Activated CD4-positive, alpha-beta T cell treated with anti-CD3 and anti-CD28 coated beads, Interleukin-2, amount 50 U/mL, for 16 hours (primary cell): Measurements from ENCODE around the gene CYP20A1.
A peak's percentile ranks its signal among the peaks of the same experiment; 100 is the strongest.
"Not testable (repeated sequence)": the region's sequence is repeated elsewhere in the genome, so short reads cannot be mapped to it uniquely, and the experiment has no call there.

ENCODE experiments used
- DNase-seq: peaks from one replicate; pipeline ENCODE4 v3.0.0-alpha.2; 2020

The CYP20A1 gene, protein sequence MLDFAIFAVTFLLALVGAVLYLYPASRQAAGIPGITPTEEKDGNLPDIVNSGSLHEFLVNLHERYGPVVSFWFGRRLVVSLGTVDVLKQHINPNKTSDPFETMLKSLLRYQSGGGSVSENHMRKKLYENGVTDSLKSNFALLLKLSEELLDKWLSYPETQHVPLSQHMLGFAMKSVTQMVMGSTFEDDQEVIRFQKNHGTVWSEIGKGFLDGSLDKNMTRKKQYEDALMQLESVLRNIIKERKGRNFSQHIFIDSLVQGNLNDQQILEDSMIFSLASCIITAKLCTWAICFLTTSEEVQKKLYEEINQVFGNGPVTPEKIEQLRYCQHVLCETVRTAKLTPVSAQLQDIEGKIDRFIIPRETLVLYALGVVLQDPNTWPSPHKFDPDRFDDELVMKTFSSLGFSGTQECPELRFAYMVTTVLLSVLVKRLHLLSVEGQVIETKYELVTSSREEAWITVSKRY

DNA sequence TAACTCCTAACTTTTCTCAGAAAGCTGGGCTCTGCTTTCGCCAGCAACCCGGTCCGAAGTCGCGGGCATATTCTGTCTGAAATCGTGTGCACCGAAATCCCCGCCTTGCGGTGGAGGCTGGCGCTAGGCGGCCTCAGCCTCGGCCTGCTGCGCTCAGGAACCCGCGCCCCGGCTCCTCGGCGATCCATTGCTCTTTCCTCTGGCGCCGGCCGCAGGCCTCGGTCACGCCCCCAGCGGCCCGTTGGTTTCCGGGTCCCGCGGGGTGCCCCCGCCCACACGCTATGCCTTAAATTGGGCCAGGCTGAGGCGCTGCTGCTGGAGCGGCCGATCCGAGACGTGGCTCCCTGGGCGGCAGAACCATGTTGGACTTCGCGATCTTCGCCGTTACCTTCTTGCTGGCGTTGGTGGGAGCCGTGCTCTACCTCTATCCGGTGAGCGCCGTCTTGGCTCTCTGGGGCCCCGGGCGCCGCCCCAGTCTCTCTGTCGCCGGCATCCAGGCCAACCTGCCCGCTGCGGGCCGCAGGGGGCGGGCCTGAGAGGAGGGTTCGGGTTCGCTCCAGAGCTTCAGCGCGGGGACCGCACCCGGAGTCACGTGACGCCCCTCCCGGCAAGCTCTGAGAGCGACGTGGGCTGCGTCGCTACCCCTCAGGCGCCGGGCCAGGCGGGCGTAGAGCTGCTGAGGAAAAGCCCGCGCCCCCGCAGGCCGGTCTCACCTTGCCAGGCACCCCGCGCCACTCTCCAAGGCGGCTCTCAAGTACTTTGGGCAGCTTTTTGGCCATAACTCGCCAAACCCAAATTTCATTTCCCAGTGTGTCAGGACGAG is at the start of gene CYP20A1:
TSS of gene CYP20A1 (plus strand) at position 315 of the 823 bp plus-strand sequence. CDS start at position 360, 45 bp downstream.
- peak; percentile 96 for DNase-seq

DNA sequence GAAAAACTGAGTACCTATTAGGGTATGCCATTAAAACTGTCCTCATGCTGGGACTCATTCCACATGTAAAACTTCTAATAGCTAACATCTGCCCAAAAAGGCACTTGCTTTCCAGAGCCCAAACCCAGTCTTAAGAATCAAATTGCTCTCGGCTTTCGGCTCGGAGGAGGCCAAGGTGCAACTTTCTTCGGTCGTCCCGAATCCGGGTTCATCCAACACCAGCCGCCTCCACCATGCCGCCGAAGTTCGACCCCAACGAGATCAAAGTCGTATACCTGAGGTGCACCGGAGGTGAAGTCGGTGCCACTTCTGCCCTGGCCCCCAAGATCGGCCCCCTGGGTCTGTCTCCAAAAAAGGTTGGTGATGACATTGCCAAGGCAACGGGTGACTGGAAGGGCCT is 48.3 kb upstream of the CYP20A1 start:
- not testable (repeated sequence) for DNase-seq

DNA sequence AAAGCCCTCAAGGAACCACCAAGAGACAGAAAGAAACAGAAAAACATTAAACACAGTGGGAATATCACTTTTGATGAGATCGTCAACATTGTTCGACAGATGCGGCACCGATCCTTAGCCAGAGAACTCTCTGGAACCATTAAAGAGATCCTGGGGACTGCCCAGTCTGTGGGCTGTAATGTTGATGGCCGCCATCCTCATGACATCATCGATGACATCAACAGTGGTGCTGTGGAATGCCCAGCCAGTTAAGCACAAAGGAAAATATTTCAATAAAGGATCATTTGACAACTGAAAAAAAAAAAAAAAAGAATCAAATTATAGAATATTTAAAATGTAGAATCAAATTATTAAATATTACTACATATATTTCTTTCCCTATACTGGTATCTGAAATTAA is 47.8 kb upstream of the CYP20A1 start:
- not testable (repeated sequence) for DNase-seq

DNA sequence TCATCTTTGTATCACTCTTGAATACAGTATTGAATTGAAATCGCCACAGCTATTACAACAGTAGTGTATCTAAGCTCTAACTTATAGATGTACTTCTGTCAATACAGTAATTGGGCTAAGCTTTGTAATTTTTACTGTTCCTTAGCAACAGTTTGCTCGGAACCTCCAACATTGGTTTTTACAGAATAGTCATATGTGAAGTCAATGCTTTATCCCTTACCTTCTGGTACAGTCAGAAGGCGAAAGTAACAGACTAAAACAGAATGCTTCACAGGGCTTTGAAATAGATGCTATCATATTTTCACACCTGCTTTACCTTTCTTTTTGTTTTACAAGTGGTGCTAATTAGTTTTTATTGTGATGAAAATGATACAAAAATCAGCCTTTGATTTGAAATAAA is 46.9 kb upstream of the CYP20A1 start:
- DNase-seq = peak; percentile 62

DNA sequence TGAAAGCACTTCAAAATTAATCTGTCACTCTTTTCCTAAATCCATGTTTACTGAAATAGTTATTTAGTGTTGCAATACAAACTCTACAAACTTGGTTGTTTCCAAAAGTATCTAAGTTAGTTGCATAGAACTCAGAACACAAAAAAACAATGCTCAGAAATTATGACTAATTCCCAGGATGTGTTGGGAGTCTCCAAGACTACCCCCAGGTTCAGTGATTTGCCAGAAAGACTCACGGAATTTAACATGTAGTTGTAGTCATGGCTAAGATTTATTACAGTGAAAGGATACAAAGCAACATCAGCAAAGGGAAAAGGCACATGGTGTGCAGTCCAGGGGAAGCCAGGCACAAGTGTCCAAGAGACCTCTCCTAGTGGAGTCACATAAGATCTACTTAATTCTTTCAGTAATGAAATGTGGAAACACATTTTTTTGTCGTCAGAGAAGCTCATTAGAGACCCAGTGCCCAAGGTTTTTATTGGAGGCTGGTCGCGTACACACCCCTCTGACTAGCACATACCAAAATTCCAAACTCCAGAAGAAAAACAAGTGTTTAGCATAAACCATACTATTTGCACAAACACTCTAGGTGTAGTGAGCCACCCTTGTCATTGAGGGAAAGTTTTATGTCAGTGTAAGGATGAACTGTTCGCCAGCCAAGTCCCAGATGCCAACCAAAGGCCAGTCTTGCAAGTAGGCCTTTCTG is 43.3 kb upstream of the CYP20A1 start:
- DNase-seq = no peak

DNA sequence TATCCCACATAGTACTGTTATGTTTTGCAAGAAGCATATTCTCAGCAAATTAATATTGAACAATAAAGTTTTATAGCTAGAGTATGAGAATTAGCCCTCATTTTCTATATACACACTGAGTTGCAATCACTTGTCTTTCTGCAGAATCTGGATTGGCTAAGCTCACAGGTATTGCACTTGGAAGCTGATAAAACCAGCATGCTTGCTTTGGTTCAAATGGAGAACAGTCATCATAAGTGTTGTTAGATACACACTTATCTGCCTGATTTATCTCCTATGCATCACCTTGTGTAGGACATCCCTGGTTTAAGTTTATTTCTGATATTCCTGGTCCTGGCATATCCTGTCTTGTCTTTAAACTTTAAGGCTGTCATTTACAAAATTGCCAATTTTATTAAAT is 38.0 kb upstream of the CYP20A1 start:
- no peak for DNase-seq

DNA sequence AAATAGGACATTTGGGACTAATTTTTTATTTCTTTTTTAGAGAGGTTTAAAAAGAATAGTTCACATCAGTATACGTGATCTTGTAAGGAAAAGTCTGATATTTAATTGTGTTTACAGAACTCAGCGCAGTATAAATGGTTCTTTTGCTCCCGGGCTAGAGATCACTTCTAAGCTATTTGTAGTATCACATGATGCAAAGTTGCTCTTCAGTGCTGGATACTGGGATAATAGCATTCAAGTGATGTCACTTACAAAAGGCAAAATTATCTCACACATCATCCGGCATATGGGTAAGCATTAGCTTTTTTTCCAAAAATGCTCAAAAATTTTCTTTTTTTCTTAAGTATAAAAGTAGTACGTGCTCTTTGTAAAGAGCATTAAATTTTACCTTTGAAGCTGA is 37.4 kb upstream of the CYP20A1 start:
- DNase-seq = no peak

DNA sequence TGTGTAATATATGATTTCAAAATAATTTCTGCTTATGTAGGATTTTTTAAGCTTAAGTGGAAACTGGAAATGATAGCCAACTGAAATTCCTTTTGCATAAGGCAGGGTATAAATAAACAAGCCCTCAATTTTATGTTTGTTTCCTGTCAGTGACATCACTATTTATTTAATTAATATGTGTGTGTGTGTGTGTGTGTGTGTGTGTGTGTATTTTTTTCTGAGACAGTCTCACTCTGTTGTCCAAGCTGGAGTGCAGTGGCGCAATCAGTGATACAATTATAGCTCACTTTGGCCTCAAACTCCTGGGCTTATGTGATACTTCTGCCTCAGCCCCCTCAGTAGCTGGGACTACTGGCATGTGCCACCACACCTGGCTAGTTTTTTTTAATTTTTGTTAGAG is 29.3 kb upstream of the CYP20A1 start:
- no peak for DNase-seq

DNA sequence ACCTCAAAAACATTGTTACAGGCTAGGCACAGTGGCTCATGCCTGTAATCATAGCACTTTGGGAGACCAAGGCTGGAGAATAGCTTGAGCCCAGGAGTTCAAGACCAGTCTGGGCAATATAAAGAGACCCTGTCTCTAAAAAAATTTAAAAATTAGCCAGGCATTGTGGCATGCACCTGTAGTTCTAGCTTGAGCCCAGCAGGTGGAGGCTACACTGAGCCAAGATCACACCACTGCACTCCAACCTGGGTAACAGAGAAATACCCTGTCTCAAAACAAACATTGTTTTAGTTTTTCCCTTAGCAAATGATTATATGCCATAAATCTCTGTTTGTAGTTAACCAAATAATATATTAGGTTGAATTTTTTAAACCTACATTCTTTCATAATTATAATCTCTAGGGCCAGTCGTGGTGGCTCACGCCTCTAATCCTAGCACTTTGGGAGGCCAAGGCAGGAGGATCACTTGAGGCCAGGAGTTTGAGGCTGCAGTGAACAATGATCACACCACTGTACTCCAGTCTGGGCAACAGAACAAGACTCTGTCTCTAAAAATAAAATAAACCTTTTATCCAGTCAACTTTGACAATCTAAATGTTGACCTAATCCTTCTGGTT is 13.3 kb upstream of the CYP20A1 start:
- DNase-seq = peak; percentile 33

DNA sequence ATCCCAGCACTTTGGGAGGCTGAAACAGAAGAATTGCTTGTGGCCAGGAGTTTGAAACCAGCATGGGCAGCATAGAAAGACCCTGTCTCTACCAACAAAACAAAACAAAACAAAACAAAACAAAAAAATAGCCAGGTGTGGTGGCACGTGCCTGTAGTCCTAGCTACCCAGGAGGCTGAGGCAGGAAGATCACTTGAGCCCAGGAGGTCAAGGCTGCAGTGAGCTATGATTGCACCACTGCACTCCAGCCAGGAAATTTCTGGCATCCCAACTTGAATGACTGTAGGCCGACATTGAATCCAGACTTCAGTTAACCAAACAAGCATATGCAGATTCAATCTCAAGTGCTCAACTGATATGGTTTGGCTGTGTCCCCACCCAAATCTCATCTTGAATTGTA is 9.1 kb upstream of the CYP20A1 start:
- not testable (repeated sequence) for DNase-seq

DNA sequence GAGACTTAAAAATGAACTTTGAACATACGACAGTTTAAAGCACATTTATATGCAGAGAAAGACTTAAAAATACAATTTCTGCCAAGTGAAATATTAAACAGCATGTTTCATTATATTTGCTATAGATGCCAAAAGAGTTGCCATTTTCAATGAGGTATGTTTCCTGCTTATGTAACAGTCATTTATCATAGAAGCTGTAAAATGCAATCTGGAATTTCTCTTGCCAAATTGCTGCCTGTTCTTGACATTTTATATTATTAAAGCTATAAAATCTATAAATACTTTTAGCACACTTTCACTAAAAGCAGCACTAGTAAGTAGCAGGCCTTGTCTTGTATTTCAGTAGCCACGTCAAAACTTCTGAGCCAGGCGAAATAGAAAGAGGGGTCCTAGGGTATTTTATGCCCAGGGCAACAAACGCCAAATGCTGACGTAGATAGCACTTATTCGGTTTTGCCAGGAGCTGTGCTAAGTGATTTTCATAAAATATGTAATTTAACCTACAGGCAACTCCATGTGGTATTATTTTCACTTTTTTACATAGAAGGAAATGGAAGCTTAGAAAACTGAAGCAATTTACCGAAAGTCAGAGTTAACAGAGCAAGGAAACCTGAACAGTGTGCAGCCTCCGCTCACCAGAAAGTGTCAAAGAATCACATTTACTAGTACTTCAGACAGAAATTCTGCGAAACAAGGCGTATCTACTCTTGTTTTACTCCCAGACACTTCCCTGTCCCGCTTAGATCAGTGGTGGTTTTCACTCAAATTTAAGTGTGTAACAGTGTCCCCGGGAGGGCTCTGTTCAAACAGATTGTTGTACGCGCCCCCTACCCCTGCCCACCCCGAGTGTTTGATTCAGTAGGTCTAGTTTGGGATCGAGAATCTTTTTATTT is 1.2 kb upstream of the CYP20A1 start:
- no peak for DNase-seq

DNA sequence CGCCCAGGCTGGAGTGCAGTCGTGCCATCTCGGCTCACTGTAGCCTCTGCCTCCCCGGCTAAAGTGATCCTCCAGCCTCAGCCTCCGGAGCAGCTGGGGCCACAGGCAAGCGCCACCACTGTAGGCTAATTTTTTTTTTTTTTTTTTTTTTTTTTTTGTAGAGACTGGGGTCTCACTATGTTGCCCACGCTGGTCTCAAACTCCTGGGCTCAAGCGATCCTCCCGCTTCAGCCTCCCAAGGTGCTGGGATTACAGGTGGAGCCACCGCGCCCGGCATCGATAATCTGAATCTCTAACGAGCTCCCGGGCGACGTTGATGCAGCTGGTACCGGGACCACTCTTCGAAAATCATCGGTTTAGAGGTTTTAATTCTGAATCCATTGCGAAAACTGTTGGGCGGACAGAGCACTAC is 520 bp upstream of the CYP20A1 start:
- no peak for DNase-seq

DNA sequence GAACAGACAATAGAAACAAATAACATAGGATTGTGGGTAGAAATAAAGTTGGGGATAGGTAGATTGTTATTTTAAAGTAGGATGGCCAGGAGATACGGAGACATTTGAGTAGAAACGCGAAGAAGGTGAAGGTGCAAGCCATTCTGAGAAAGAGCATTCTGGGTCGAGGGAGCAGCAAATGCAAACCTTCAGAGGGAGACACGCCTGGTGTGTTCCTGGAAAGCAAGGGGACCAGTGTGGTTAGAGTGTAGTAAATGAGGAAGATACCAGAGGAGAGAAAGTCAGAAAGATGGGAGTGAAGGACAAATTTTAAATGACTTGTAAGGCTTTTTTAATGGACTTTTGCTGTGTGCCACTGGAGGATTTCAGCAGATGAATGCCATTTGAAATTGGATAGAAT is 1.7 kb downstream of the CYP20A1 start:
- DNase-seq = no peak

DNA sequence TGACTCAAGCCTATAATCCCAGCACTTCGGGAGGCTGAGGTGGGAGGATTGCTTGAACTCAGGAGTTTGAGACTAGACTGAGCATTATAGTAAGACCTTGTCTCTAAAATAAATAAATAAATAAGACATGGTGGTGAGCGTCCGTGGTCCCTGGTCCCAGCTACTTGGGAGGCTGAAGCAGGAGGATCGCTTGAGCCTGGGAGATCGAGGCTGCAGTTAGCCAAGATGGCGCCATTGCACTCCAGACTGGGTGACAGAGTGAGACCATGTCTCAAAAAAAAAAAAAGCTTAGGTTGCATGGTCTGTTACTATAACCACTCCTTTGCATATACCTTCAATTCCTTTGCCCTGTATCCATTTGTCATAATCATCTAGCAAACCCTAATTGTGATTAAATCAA is 3.7 kb downstream of the CYP20A1 start:
- no peak for DNase-seq

DNA sequence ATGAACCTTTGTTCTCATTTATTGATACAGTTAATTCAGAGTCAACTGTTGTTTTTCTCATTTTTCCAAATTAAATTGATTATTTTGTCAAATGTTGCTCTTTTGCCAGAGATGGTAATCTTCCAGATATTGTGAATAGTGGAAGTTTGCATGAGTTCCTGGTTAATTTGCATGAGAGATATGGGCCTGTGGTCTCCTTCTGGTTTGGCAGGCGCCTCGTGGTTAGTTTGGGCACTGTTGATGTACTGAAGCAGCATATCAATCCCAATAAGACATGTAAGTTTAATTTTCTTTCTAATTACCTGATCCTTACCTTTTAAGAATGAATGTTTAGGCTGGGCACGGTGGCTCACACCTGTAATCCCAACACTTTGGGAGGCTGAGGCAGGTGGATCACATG is 7.8 kb downstream of the CYP20A1 start:
- DNase-seq = no peak

DNA sequence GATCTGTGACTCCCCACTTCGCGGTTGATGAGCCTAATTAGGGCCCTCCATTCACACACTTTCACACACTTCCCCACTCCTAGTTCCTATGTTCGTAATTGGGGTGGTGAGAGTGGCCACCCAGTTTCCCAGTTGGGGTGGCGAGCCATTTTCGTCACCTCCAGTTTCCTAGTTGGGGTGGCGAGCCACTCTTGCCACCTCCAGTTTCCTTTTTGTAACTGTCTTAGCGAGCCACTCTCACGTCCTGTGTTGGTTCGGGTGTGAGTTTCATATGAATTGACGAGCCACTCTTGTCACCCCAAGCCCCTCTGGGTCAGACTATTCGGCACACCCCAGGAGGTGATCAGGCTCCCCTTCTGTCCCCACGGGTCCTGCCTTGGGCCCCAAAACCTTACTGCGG is 14.0 kb downstream of the CYP20A1 start:
- DNase-seq = no peak

DNA sequence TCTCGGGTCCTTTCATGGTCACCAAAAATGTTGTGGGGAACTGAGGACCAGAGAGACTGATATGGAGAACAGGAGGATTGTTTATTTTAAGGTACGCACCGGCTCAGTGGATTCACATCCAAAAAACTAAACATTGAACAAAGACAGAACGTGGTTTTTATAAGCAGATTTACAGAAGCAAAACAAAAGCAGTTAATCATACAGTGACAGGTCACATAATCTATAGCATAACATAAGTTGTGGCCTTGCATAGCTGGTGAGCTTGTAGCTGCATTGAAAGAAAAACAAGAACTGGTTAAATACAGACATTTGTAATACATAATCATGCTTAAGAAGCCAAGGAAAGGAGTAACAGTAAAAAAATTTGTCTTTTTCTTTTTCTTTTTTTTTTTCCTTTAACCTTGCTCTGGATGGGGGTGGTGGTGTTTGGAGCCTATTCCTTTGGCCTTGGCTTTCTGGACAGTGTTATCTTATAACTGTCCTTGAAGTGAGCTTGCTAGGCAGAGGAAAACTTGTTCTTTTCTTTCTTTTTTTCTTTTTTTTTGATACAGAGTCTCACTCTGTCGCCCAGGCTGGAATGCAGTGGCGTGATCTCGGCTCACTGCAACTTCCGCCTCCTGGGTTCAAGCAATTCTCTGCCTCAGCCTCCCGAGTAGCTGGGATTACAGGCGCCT is 14.7 kb downstream of the CYP20A1 start:
- not testable (repeated sequence) for DNase-seq

DNA sequence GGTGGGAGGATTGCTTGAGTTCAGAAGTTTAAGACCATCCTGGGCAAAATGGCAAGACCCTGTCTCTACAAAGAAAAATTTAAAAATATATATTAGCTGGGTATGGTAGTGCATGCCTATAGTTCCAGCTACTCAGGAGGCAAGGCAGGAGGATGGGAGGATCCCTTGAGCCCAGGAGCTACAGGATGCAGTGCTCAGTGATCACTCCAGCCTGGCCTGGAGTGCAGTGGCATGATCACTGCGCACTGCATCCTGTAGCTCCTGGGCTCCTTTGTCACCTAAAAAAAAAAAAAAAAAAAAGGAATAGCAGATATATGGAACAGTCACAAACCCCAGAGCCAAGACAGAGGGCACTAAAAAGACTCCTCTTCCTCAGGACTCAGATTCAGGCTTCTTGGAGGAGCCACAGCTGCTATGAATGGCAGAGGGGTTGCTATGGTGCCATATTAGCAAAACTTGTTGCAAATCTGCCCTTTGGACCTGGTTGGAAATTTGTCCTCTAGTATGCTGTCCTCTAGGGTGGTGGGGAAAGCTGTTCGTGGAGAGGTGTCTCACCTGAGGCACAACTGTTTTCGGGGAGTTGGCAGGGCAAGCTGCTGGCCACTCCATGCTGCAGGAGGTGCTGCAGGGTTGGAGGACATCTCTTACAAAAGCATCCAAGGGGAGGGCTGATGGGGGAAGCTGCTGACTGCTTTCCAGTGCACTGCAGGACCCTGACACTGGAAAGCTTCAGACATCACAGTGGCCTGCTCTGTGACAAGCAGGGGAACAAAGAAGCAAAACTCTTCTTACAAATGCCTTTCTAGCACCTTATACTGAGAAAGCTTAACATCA is 22.7 kb downstream of the CYP20A1 start:
- DNase-seq = no peak

DNA sequence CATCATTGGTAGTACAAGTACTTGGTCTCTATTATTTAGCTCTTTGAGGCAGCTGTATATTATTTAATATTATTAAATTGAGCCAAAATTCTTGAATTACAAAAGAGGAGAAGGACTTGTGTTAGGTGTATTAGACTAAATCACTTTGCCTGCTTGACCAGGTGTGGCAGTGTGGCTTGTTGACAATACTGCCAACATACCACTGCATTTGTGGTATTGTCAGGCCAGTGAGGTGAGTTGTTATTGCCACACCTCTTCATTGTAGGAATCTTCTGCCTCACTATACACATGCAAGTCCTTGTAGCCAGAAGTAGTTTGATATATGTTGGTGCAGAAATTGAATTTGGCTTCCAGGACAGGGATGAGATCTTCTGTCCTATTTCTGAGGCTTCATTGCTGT is 40.5 kb downstream of the CYP20A1 start:
- no peak for DNase-seq

DNA sequence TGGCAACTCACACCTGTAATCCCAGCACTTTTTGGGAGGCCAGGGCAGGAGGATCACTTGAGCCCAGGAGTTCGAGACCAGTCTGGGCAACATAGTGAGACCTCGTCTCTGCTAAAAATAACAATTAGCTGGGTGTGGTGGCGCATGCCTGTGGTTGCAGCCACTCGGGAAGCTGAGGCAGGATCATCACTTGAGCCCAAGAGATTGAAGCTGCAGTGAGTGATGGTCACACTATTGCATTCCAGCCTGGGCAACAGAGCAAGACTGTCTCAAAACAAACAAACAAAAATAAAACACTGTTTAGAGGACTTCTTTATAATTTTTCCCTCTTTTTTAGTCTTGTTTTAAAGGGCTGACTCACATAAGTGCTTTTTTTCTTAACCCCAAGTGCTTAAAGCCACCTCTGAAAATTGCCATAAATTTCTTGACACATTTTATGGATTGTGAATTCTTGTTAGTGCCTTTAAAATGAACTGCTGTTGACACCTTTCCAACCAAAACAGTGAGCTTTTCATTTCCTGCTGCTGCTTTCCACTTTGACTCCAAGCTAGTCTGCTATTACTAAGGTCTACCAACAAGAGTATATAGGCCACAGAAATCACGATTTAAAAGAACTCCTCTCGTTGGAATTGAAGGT is 41.7 kb downstream of the CYP20A1 start:
- DNase-seq = no peak
